Activated T-cell treated with anti-CD3 and anti-CD28 coated beads for 24 hours (primary cell): Measurements from ENCODE around the gene SMARCD2.
"Not testable (repeated sequence)": the region's sequence is repeated elsewhere in the genome, so short reads cannot be mapped to it uniquely, and the experiment has no call there.

Experiments
- DNase-seq: peaks from one replicate; pipeline ENCODE4 v3.0.0-alpha.2; 2020; ENCODE audit warnings: low read depth

SMARCD2 gene

GRCh38 chr17:63850401-63850800 is 7.9 kb upstream of the SMARCD2 start:
- DNase-seq = no peak

DNA sequence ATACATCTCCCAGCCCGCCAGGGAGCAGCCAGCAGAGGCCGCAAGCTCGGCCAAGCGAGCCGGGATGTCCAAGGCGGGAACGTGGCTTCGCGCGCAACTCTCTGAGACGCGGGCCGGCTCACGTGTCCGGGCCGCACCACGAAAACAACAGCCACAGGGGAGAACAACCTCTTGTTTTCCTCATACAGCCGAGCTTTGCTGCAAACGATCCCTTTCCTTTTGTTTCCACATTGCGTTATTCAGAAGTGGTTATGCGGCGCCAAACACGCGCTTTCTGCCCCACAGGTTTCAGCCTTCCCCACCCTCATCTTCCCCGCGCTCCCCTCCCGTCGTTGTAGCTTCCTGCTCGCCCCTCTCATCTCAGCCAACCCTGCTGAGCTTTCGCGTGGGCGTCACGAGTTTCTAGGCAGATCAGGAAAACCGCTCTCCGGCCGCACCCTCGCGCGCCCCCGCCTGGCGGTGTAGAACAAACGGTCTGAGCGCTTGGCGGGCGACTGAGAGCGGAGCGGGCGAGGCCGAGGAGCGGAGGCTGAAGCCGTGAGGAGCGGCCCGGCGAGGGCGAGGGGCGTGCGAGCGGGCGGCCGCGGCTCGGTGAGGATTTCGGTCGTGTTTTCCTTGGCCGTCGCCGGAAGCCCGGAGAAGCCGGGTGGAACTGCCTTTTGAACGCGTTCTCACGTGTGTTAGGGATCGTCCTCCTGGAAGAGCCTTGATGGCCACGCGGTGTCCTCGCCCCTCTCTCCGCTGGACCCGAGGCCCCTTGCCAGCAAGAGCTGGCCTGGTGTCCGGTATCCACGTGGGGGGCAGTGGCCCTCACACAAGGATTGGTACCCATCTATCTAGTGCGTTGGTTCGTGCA is 6.6 kb upstream of the SMARCD2 start:
- peak; percentile 95 for DNase-seq

- DNase-seq = no peak
Measured at GRCh38 chr17:63847525-63848249, 5.2 kb upstream of the SMARCD2 start.

DNA sequence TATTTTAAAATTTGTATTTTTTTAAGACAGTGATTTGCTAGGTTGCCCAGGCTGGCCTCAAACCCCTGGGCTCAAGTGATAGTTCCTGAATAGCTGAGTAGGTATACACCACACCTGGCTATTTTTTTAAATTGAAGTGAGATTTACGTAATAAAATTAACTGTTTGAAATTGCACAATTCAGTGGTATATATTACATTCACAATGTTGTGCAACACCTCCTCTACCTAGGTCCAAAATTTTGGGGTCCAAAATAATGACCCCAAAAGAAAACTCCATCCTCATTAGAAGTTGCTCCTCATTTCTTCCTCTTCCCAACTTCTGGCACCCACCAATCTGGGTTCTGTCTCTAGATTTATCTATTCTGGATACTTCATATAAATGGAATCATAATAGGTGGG is 3.0 kb upstream of the SMARCD2 start:
- DNase-seq = no peak

- DNase-seq = no peak
Measured at GRCh38 chr17:63843910-63844677, 1.6 kb upstream of the SMARCD2 start.

GRCh38 chr17:63843387-63843888 is 953 bp upstream of the SMARCD2 start:
- DNase-seq = not testable (repeated sequence)

DNA sequence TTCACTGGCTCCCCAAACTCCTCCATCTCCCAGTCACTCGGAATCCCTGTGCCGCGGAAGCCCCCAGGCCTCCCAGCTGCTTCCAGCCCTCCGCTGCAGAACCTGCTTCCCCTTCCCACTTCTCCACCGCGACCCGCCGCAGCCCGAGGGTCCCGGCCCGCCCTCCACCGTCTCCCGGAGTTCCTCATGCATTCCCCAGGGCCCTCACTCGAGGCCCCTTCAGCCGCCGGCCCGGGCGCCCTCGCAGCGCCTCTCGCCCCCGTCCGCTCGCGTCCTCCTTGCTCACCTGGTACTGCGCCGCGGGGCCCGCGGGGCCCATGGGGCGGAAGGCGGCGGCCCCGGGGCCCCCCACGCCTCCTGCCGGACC is 329 bp downstream of the SMARCD2 start:
- DNase-seq = no peak

GRCh38 chr17:63841350-63842172 is 924 bp downstream of the SMARCD2 start:
- DNase-seq = no peak

- DNase-seq = no peak
Measured at GRCh38 chr17:63840591-63841349, 1.7 kb downstream of the SMARCD2 start.

- DNase-seq = no peak
Measured at GRCh38 chr17:63838631-63839171, 3.8 kb downstream of the SMARCD2 start.

DNA sequence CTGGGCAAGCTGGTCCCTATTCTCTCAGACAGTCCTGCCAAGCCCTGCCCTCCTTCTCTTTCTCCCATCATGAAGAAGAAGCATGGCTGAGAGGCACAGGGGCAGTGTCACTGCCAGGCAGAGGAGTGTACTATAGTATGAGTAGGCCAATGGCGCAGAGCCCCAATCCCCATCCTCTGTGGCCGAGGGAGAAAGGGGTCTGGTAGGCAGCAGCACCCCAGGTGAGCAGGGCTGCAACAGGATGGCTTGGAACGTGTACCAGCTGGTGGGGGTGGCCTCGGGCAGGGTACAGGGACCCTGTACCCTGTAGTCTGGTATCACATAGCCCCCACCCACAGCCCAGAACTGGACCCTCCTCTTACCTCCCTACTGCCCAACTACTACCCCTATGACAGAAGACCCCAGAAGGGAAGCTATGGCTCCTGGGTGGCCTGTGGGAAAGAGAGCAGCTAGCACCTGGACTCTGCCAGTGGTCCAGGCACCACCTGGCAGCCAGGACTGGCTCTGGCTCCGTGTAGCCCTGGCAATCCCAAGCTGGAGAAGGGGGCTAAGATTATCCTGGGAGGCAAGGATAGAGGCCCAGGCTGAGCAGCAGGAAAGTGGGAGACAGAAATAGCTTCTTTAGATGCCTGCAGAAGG is 4.4 kb downstream of the SMARCD2 start:
- no peak for DNase-seq

GRCh38 chr17:63837480-63837879 is 5.0 kb downstream of the SMARCD2 start:
- DNase-seq = no peak

GRCh38 chr17:63836811-63837210 is 5.7 kb downstream of the SMARCD2 start:
- no peak for DNase-seq

DNA sequence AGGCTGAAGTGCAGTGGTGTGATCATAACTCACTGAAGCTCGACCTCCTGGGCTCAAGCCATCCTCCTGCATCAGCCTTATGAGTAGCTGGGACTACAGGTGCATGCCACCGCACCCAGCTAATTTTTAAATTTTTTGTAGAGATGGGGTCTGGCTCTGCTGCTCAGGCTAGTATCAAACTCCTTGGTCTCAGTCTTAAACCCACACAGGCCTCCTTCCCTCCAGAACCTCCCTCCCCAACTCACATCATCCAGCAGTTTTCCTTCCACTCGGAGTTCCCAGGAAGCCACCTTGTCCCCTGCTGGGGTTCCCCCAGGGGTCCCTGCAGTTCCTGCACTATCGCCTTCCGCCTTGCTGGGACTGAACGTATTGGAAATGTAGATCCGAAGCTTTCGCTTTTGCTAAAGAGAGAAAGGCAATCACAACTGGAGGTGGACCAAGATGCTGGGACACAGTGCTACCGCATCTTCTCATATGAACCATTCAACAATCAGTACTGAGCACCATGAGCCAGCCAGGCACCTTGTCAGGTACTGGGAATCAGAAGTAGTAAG is 7.2 kb downstream of the SMARCD2 start:
- DNase-seq = no peak

- peak; percentile 38 for DNase-seq
Measured at GRCh38 chr17:63834431-63835166, 7.9 kb downstream of the SMARCD2 start.

- no peak for DNase-seq
Measured at GRCh38 chr17:63833741-63834373, 8.6 kb downstream of the SMARCD2 start.

DNA sequence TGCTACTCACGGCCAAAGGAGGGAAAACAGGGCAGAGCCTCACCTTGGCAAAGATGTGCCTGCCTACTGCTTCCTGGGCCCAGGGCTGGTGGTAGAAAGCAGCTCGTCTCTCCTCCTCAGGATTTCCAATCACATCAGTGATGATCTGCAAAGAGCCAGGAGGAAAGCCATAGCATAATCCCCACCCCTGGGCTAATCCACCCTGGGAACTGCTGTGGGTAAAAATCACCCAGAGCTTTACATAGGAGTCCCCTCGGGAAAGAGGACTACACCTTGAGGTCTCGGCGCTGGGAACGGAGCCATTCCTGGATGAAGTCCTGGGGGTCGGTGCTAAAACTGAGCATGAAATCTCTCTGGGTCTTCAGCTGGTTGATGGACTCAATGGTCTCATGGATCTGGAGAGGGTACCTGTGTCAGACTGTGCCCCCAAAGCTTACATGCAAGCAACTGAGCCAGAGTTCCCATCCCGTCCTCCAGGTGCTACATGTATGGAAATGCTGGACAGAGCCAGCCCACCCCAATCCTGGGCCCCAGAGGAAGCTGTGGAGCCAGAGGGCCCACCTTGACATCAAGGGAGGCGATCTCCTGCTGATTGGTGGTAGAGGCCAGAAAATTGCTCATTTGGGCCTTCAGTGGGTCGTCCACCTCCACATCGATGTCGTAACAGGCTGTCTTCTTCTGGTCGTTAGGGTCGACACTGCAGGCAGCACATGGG is 9.3 kb downstream of the SMARCD2 start:
- DNase-seq = no peak

DNA sequence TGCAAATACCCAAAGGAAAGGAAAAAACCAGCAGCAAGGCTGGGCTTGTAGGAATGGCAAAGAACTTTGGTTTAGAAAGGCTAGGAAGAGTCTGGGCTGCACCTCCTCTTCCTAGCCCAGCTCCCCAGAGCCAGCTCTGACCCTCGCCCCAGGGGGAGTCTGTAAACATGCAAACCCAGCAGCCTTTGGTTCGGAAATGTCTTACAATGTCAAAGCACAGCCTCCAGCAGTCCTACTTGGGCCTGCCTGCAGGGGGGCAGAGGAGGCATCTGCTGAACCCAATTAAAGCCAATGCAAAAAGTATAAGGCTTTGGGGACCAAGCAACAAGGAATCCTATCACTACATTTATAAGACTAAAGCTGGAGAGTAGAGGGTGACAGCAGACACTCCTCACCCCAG is 10.0 kb downstream of the SMARCD2 start:
- no peak for DNase-seq
